ENCODE results near the gene PPP6R3. TPM values are rescaled to one million over a fixed set of nuclear protein-coding genes. Genes with fewer than 3 reads are reported as not detected.

PPP6R3 gene
- total RNA-seq, 1 donor from 2014 or later, result 86.6 TPM

GRCh38 chr11:68449951-68450350 is 10.6 kb upstream of the PPP6R3 start:
- Mint-ChIP-seq H3K27me3 (ENCODE audit: unreplicated experiment) (no peaks in the 10 kb centered on the region), H3K36me3 (ENCODE audit: unreplicated experiment) (peaks cover 23% of the 10 kb centered on the region), H3K4me3 (ENCODE audit: unreplicated experiment) (no peak overlapping the region), H3K27ac (ENCODE audit: unreplicated experiment) (no peak overlapping the region), H3K4me1 (ENCODE audit: unreplicated experiment) (peaks cover 3% of the 10 kb centered on the region), H3K9me3 (ENCODE audit: unreplicated experiment) (no peaks in the 10 kb centered on the region)
- TF ChIP-seq, protein P1, sequence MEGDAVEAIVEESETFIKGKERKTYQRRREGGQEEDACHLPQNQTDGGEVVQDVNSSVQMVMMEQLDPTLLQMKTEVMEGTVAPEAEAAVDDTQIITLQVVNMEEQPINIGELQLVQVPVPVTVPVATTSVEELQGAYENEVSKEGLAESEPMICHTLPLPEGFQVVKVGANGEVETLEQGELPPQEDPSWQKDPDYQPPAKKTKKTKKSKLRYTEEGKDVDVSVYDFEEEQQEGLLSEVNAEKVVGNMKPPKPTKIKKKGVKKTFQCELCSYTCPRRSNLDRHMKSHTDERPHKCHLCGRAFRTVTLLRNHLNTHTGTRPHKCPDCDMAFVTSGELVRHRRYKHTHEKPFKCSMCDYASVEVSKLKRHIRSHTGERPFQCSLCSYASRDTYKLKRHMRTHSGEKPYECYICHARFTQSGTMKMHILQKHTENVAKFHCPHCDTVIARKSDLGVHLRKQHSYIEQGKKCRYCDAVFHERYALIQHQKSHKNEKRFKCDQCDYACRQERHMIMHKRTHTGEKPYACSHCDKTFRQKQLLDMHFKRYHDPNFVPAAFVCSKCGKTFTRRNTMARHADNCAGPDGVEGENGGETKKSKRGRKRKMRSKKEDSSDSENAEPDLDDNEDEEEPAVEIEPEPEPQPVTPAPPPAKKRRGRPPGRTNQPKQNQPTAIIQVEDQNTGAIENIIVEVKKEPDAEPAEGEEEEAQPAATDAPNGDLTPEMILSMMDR (IDR thresholded peaks at IDR 0.05), result no peak
- no peak for DNase-seq (ENCODE audit: extremely low spot score, unreplicated experiment)

- no peak for DNase-seq (ENCODE audit: extremely low spot score, unreplicated experiment)
- Mint-ChIP-seq H3K27me3 (ENCODE audit: unreplicated experiment) (no peaks in the 10 kb centered on the region), H3K36me3 (ENCODE audit: unreplicated experiment) (peaks cover 23% of the 10 kb centered on the region), H3K9me3 (ENCODE audit: unreplicated experiment) (no peaks in the 10 kb centered on the region), H3K27ac (ENCODE audit: unreplicated experiment) (no peak overlapping the region), H3K4me3 (ENCODE audit: unreplicated experiment) (no peak overlapping the region), H3K4me1 (ENCODE audit: unreplicated experiment) (peaks cover 10% of the 10 kb centered on the region)
- TF ChIP-seq, protein P1 (IDR thresholded peaks at IDR 0.05), result no peak
These were observed 9.8 kb upstream of the PPP6R3 start for GRCh38 chr11:68450711-68451110.

DNA sequence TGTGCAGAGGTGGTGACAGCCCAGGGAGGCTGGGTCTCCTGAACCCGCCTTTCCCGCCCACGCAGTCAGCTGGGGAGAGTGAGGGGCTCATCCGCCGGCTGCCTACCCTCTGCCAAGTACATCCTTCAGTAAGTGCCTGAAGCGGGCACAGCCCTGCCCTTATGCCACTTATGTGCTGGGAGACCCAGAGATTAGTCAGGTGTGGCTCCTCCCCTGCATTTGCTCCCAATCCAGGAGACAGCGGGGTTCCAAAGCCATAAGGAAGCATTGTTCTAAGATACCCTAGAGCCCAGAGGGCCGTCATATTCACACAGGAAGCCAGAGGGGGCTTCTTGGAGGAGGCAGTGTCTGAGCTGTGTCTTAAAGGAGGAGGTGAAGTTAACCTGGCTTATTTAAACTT is 5.8 kb upstream of the PPP6R3 start:
- no peaks in the 10 kb centered on the region for H3K27me3 Mint-ChIP-seq (ENCODE audit: unreplicated experiment)
- TF ChIP-seq, protein P1 (IDR thresholded peaks at IDR 0.05), result no peak
- no peak for DNase-seq (ENCODE audit: extremely low spot score, unreplicated experiment)
- H3K4me3 Mint-ChIP-seq (ENCODE audit: unreplicated experiment), result no peak overlapping the region
- no peak overlapping the region for H3K27ac Mint-ChIP-seq (ENCODE audit: unreplicated experiment)
- H3K36me3 Mint-ChIP-seq (ENCODE audit: unreplicated experiment), result peaks cover 4% of the 10 kb centered on the region
- peaks cover 16% of the 10 kb centered on the region for H3K4me1 Mint-ChIP-seq (ENCODE audit: unreplicated experiment)
- no peaks in the 10 kb centered on the region for H3K9me3 Mint-ChIP-seq (ENCODE audit: unreplicated experiment)

DNA sequence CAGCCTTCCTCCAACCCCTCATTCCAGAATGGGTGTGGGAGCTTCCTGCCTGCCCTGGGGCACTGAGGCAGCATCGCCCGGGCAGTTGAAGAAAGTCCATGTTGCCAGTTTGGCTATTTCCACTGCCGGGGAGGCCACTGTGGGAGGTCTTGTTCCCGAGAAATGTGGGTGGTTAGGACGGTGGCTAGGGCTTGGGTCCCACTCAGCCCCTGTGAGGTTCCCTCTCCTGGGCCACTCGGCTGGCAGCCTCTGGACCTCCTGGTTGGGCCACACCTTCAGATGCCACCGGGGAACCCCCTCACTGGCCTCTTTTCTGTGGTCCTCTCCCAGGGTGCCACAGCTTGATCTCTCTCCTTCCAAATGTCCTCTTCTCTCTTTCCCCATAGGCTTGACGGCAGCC is 5.1 kb upstream of the PPP6R3 start:
- H3K4me1 Mint-ChIP-seq (ENCODE audit: unreplicated experiment), result peaks cover 18% of the 10 kb centered on the region
- H3K27me3 Mint-ChIP-seq (ENCODE audit: unreplicated experiment), result no peaks in the 10 kb centered on the region
- TF ChIP-seq, protein P1 (IDR thresholded peaks at IDR 0.05), result no peak
- no peak overlapping the region for H3K27ac Mint-ChIP-seq (ENCODE audit: unreplicated experiment)
- no peaks in the 10 kb centered on the region for H3K9me3 Mint-ChIP-seq (ENCODE audit: unreplicated experiment)
- H3K4me3 Mint-ChIP-seq (ENCODE audit: unreplicated experiment), result no peak overlapping the region
- DNase-seq (ENCODE audit: extremely low spot score, unreplicated experiment), result no peak
- no peaks in the 10 kb centered on the region for H3K36me3 Mint-ChIP-seq (ENCODE audit: unreplicated experiment)

DNA sequence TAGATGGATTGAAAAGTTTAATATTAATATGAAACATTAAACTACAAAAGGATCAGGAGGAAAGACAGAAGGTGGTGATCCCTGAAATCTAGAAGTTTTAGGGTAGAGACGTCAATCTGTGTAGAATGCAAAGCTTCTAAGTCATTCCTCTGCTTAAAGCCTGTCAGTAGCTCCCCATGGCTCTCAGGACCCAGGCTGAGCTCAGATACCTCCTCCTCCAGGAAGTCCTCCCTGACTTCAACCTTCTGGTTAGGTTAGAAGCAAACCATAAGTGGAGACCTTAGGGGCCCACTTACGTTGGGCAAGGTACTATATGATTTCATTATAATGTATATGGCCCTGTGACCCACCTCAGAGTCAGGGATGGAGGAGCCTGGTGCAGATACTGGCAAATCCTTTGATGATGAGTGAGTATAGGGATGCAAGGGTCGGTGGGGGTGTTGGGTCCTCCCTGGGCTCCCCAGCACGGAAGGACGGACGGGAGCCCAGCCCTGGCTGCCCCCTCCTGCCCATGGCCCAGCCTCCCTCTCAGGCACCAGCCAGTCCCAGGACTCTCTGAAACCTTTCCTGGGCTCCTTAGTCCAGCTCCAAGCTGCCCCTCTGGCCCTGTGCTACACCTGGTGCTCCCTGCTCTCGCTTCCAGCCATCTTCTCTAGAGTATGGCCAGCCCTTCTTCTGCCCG is 3.2 kb upstream of the PPP6R3 start:
- H3K36me3 Mint-ChIP-seq (ENCODE audit: unreplicated experiment), result no peaks in the 10 kb centered on the region
- no peaks in the 10 kb centered on the region for H3K27me3 Mint-ChIP-seq (ENCODE audit: unreplicated experiment)
- H3K9me3 Mint-ChIP-seq (ENCODE audit: unreplicated experiment), result no peaks in the 10 kb centered on the region
- no peak for DNase-seq (ENCODE audit: extremely low spot score, unreplicated experiment)
- TF ChIP-seq, protein P1 (IDR thresholded peaks at IDR 0.05), result no peak
- H3K4me1 Mint-ChIP-seq (ENCODE audit: unreplicated experiment), result peaks cover 28% of the 10 kb centered on the region
- no peak overlapping the region for H3K27ac Mint-ChIP-seq (ENCODE audit: unreplicated experiment)
- no peak overlapping the region for H3K4me3 Mint-ChIP-seq (ENCODE audit: unreplicated experiment)
